DND-41 (cell line): ENCODE measurements around the gene ARMC10.

Source experiments
- EZH2 ChIP-seq: IDR thresholded peaks from 3 replicates; pipeline ENCODE4 v1.6.1; 2012; ENCODE audit warnings: borderline replicate concordance, low read depth, mild to moderate bottlenecking, moderate library complexity, low read length, inconsistent platforms; ENCODE audit not compliant: severe bottlenecking
- TF ChIP-seq, protein P1 (sequence below): IDR thresholded peaks from 2 replicates; pipeline ENCODE4 v1.5.1; 2012; ENCODE audit warnings: borderline replicate concordance, low read length, moderate library complexity, mild to moderate bottlenecking; ENCODE audit not compliant: poor library complexity, severe bottlenecking; ENCODE audit errors: extremely low read depth

DNA sequence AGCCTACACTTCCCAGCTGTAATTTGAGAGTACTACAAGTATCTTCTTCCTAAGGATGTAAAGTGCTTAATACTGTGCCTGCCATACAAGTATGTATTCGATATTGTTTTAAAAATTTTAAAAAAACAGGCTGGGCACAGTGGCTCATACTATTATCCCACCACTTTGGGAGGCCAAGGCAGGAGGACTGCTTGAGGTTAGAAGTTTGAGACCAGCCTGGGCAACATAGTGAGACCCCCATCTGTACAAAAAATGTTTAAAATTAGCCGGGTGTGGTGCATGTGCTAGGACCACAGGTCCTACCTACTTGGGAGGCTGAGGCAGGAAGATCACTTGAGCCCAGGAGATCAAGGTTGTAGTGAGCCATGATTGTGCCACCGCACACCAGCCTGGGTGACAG lies 8.3 kb downstream of the ARMC10 start:
- TF ChIP-seq, protein P1, sequence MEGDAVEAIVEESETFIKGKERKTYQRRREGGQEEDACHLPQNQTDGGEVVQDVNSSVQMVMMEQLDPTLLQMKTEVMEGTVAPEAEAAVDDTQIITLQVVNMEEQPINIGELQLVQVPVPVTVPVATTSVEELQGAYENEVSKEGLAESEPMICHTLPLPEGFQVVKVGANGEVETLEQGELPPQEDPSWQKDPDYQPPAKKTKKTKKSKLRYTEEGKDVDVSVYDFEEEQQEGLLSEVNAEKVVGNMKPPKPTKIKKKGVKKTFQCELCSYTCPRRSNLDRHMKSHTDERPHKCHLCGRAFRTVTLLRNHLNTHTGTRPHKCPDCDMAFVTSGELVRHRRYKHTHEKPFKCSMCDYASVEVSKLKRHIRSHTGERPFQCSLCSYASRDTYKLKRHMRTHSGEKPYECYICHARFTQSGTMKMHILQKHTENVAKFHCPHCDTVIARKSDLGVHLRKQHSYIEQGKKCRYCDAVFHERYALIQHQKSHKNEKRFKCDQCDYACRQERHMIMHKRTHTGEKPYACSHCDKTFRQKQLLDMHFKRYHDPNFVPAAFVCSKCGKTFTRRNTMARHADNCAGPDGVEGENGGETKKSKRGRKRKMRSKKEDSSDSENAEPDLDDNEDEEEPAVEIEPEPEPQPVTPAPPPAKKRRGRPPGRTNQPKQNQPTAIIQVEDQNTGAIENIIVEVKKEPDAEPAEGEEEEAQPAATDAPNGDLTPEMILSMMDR, result no peak
- TF ChIP-seq EZH2, result no peak
